Measurements from ENCODE around the gene PALLD.

PALLD gene

DNA sequence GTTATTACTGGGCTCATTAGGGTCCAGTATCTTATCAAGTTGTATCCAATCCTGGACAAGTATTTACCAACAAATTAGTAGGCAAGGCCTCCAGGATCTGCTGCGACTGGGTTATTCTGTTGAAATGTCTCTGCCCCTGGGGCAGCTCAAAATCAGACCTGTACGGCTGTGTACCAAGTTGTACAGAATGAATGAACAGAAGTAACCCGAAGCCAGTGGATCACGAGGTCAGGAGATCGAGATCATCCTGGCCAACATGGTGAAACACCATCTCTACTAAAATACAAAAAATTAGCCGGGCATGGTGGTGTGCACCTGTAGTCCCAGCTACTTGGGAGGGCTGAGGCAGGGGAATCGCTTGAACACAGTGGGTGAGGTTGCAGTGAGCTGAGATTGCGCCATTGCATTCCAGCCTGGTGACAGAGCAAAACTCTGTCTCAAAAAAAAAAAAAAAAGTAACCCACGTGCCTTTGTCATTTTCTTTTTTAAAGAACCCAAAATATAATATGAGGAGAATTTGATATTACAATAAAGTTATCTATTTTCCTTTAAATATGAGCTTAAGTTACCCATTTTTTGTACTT lies 385.9 kb downstream of the PALLD start:
- TF ChIP-seq, protein P1, sequence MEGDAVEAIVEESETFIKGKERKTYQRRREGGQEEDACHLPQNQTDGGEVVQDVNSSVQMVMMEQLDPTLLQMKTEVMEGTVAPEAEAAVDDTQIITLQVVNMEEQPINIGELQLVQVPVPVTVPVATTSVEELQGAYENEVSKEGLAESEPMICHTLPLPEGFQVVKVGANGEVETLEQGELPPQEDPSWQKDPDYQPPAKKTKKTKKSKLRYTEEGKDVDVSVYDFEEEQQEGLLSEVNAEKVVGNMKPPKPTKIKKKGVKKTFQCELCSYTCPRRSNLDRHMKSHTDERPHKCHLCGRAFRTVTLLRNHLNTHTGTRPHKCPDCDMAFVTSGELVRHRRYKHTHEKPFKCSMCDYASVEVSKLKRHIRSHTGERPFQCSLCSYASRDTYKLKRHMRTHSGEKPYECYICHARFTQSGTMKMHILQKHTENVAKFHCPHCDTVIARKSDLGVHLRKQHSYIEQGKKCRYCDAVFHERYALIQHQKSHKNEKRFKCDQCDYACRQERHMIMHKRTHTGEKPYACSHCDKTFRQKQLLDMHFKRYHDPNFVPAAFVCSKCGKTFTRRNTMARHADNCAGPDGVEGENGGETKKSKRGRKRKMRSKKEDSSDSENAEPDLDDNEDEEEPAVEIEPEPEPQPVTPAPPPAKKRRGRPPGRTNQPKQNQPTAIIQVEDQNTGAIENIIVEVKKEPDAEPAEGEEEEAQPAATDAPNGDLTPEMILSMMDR (IDR thresholded peaks at IDR 0.05; ENCODE audit: low read depth, low read length): no peak
- H3K4me3 ChIP-seq (ENCODE audit: low read depth, low read length): no peak overlapping the region

GRCh38 chr4:168883513-168883912 lies 386.7 kb downstream of the PALLD start:
- H3K4me3 ChIP-seq (ENCODE audit: low read depth, low read length): no peak overlapping the region
- TF ChIP-seq, protein P1 (IDR thresholded peaks at IDR 0.05; ENCODE audit: low read depth, low read length): no peak

- TF ChIP-seq, protein P1 (IDR thresholded peaks at IDR 0.05; ENCODE audit: low read depth, low read length): no peak
- H3K4me3 ChIP-seq (ENCODE audit: low read depth, low read length): no peak overlapping the region
Measured at GRCh38 chr4:168884251-168885124, 387.6 kb downstream of the PALLD start.

- no peak overlapping the region for H3K4me3 ChIP-seq (ENCODE audit: low read depth, low read length)
- TF ChIP-seq, protein P1 (IDR thresholded peaks at IDR 0.05; ENCODE audit: low read depth, low read length): no peak
Measured at GRCh38 chr4:168885400-168885799, 388.5 kb downstream of the PALLD start.

DNA sequence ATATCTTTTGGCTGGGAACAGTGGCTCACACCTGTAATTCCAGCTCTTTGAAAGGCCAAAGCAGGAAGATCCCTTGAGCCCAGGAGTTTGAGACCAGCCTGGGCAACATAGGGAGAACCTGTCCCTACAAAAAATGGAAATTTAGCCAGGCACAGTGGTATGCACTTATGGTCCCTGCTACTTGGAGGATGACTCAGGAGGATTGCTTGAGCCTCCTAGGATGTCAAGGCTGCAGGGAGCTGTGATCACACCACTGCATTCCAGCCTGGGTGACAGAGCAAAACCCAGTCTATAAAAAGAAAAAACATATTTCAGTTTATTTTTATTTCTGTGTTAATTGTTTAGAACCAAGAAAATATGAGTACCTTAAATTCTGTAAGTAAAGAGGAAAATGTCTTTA lies 389.5 kb downstream of the PALLD start:
- TF ChIP-seq, protein P1 (IDR thresholded peaks at IDR 0.05; ENCODE audit: low read depth, low read length): no peak
- H3K4me3 ChIP-seq (ENCODE audit: low read depth, low read length): no peak overlapping the region

DNA sequence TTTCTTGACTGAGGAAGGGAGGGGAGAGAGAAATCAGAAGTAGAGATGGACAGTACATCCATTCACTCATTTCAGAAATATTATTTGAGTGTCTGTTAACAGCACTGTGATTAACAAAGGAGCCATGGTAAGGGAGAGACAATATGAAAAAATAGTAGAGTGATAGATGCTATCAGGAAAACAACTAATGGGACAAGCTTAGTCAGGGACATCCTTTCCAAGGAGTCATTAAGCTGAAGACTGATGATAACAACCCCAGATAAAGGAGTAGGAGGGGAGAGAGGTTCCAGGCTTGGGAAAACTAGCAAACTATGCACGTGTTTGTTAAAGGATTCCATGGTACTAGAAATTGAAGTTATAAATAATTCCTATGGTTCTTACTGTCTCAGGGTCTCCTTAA lies 391.0 kb downstream of the PALLD start:
- H3K4me3 ChIP-seq (ENCODE audit: low read depth, low read length): no peak overlapping the region
- TF ChIP-seq, protein P1 (IDR thresholded peaks at IDR 0.05; ENCODE audit: low read depth, low read length): no peak

DNA sequence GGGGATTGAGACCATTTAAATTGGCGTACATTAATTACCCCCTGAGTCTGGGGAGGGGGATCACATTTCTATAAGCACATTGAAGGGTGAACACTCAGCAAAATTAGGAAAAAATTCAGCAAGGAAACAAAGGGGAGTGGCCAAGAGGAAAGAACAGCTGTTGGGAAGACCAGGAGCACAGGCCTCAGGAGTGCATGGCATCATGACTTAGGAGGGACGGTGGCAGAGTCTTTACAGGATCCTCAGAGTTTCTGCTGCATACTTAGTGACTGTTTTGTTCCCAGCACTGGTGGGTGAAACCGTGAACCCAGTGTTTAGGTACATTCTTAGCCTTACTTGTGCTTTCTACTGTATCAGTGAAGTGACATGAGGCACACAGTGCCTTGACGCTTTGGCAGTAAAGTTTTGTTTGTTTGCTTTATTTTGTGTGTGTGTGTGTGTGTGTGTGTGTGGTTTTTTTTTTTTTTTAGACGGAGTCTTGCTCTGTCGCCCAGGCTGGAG lies 391.9 kb downstream of the PALLD start:
- TF ChIP-seq, protein P1 (IDR thresholded peaks at IDR 0.05; ENCODE audit: low read depth, low read length): no peak
- H3K4me3 ChIP-seq (ENCODE audit: low read depth, low read length): no peak overlapping the region

All from WI38 (cell line).